HAP-1 (cell line): ENCODE measurements around the gene OSBPL2.

Experiments
- DNase-seq, 2 experiments: peaks; one replicate each; pipeline ENCODE4 v3.0.0-alpha.2; 2016 to 2020; ENCODE audit warnings: low spot score in 2 of 2
- H3K27me3 ChIP-seq: fragments of 250-450 bp; sonication (Bioruptor Pico); 2 replicates; pipeline ENCODE4 v1.5.1; 2020; ENCODE audit warnings: low read depth, mild to moderate bottlenecking, moderate library complexity
- H3K36me3 ChIP-seq: fragments of 250-450 bp; sonication (Bioruptor Pico); replicated peaks from 2 replicates; pipeline ENCODE4 v1.5.1; 2020; ENCODE audit warnings: mild to moderate bottlenecking
- H3K4me1 ChIP-seq: fragments of 250-450 bp; sonication (Bioruptor Pico); 2 replicates; pipeline ENCODE4 v1.5.1; 2020; ENCODE audit warnings: mild to moderate bottlenecking
- H3K4me3 ChIP-seq: fragments of 250-450 bp; sonication (Bioruptor Pico); 2 replicates; pipeline ENCODE4 v1.5.1; 2020; ENCODE audit warnings: mild to moderate bottlenecking, moderate library complexity
- H3K9me3 ChIP-seq: fragments of 250-450 bp; sonication (Bioruptor Pico); 2 replicates; pipeline ENCODE4 v1.5.1; 2020; ENCODE audit warnings: mild to moderate bottlenecking, moderate library complexity
- in situ Hi-C: fragments of 300-500 bp; cut with MboI; formaldehyde crosslinking; loops from 3 replicates; pipeline ENCODE4 v1.14.3; 2020; ENCODE audit warnings: low sequenced_read_pairs, inconsistent platforms, mixed read lengths

Gene OSBPL2

GRCh38 chr20:62201173-62202082 is 36.9 kb upstream of the OSBPL2 start:
- H3K9me3 ChIP-seq, result no peaks in the 10 kb centered on the region
- in situ Hi-C loops, result no loop called here
- H3K27me3 ChIP-seq, result no peaks in the 10 kb centered on the region
- H3K4me3 ChIP-seq, result no peak overlapping the region
- no peak for DNase-seq
- H3K36me3 ChIP-seq, result peaks cover 47% of the 10 kb centered on the region
- no peaks in the 10 kb centered on the region for H3K4me1 ChIP-seq

- no peak overlapping the region for H3K4me3 ChIP-seq
- H3K9me3 ChIP-seq, result no peaks in the 10 kb centered on the region
- H3K4me1 ChIP-seq, result no peaks in the 10 kb centered on the region
- no peaks in the 10 kb centered on the region for H3K27me3 ChIP-seq
- no peak for DNase-seq
- in situ Hi-C loops, result no loop called here
- H3K36me3 ChIP-seq, result peaks cover 47% of the 10 kb centered on the region
Measured at GRCh38 chr20:62202083-62202395, 36.3 kb upstream of the OSBPL2 start.

GRCh38 chr20:62202676-62203377 is 35.5 kb upstream of the OSBPL2 start:
- DNase-seq, result no peak
- H3K36me3 ChIP-seq, result peaks cover 44% of the 10 kb centered on the region
- in situ Hi-C loops, result no loop called here

GRCh38 chr20:62203378-62204030 is 34.8 kb upstream of the OSBPL2 start:
- Histone ChIP-seq H3K4me1 (no peaks in the 10 kb centered on the region), H3K36me3 (peaks cover 37% of the 10 kb centered on the region), H3K4me3 (no peak overlapping the region), H3K27me3 (no peaks in the 10 kb centered on the region), H3K9me3 (no peaks in the 10 kb centered on the region)
- no peak for DNase-seq
- in situ Hi-C loops, result no loop called here

More at GRCh38 chr20:62202676-62203377, 35.5 kb upstream of the OSBPL2 start:
- H3K27me3 ChIP-seq, result no peaks in the 10 kb centered on the region
- no peaks in the 10 kb centered on the region for H3K9me3 ChIP-seq
- H3K4me3 ChIP-seq, result no peak overlapping the region
- no peaks in the 10 kb centered on the region for H3K4me1 ChIP-seq

GRCh38 chr20:62205618-62206387 is 32.5 kb upstream of the OSBPL2 start:
- no peak for DNase-seq
- H3K9me3 ChIP-seq, result no peaks in the 10 kb centered on the region
- in situ Hi-C loops, result no loop called here
- peaks cover 18% of the 10 kb centered on the region for H3K36me3 ChIP-seq
- H3K4me3 ChIP-seq, result no peak overlapping the region
- 0 out of 2 replicates have a peak, but pooled peaks cover 2% of the 10 kb centered on the region for H3K27me3 ChIP-seq
- no peaks in the 10 kb centered on the region for H3K4me1 ChIP-seq

- Histone ChIP-seq H3K9me3 (no peaks in the 10 kb centered on the region), H3K4me1 (no peaks in the 10 kb centered on the region), H3K27me3 (peaks cover 3% of the 10 kb centered on the region; the same call in 1 of the 2 replicates), H3K36me3 (peaks cover 13% of the 10 kb centered on the region), H3K4me3 (no peak overlapping the region)
- DNase-seq, result no peak
- in situ Hi-C loops, result no loop called here
Measured at GRCh38 chr20:62206388-62206775, 31.9 kb upstream of the OSBPL2 start.

- in situ Hi-C loops, result no loop called here
- no peak for DNase-seq
- Histone ChIP-seq H3K27me3 (peaks cover 5% of the 10 kb centered on the region; the same call in 1 of the 2 replicates), H3K36me3 (peaks cover under 1% of the 10 kb centered on the region; the same call in 1 of the 2 replicates), H3K4me1 (no peaks in the 10 kb centered on the region), H3K9me3 (no peaks in the 10 kb centered on the region), H3K4me3 (no peak overlapping the region)
Measured at GRCh38 chr20:62208061-62208794, 30.1 kb upstream of the OSBPL2 start.

GRCh38 chr20:62208795-62209755 is 29.2 kb upstream of the OSBPL2 start:
- Histone ChIP-seq H3K4me3 (no peak overlapping the region), H3K4me1 (no peaks in the 10 kb centered on the region), H3K9me3 (no peaks in the 10 kb centered on the region), H3K27me3 (peaks cover 9% of the 10 kb centered on the region), H3K36me3 (no peaks in the 10 kb centered on the region)
- peak in 1 of 2 experiments; percentile 39 for DNase-seq
- in situ Hi-C loops, result no loop called here

- in situ Hi-C loops, result no loop called here
- no peaks in the 10 kb centered on the region for H3K4me1 ChIP-seq
Measured at GRCh38 chr20:62209850-62210495, 28.3 kb upstream of the OSBPL2 start.

GRCh38 chr20:62210496-62210855 is 27.8 kb upstream of the OSBPL2 start:
- no peaks in the 10 kb centered on the region for H3K9me3 ChIP-seq
- no peaks in the 10 kb centered on the region for H3K36me3 ChIP-seq
- no peak overlapping the region for H3K4me3 ChIP-seq
- H3K27me3 ChIP-seq, result peaks cover 23% of the 10 kb centered on the region
- no peaks in the 10 kb centered on the region for H3K4me1 ChIP-seq
- in situ Hi-C loops, result no loop called here
- no peak for DNase-seq

More at GRCh38 chr20:62209850-62210495, 28.3 kb upstream of the OSBPL2 start:
- Histone ChIP-seq H3K9me3 (no peaks in the 10 kb centered on the region), H3K4me3 (no peak overlapping the region), H3K36me3 (no peaks in the 10 kb centered on the region), H3K27me3 (peaks cover 18% of the 10 kb centered on the region)
- no peak for DNase-seq

- Histone ChIP-seq H3K4me1 (no peaks in the 10 kb centered on the region), H3K9me3 (no peaks in the 10 kb centered on the region), H3K27me3 (peaks cover 31% of the 10 kb centered on the region), H3K36me3 (no peaks in the 10 kb centered on the region), H3K4me3 (no peak overlapping the region)
- in situ Hi-C loops, result no loop called here
- no peak for DNase-seq
Measured at GRCh38 chr20:62211216-62211615, 27.1 kb upstream of the OSBPL2 start.
